ENCODE measurements around the gene PON3.

The PON3 gene

DNA sequence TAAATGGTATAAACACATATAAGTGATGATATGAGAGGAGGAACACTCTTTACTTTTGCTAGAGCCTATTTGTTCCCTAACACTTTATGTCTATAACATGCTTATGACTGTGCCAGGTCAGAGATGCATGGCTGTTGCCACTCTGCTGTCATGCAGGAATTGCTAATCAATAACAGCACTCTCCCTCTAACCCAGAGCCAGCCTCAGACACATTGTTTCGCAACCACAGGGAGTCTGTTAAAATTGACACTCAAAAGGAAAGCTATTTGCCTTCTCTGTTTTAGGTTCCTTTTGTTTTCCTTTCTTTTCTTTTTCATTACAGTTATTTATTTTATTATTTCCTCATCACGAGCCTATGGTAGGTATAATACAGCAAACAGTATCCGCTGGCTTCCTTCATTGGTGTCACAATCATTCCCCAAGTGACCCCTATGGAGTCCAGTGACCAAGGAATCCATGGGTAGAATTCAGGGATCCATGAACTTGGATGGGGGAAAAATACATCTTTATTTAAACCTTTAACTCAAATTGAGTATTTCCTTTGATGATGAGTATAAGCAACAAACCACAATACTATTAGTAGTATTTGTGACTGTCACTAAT lies 31.8 kb upstream of the PON3 start:
- no peaks in the 10 kb centered on the region for H3K9me3 Mint-ChIP-seq
- no peak overlapping the region for H3K4me3 Mint-ChIP-seq
- H3K36me3 Mint-ChIP-seq = no peaks in the 10 kb centered on the region
- H3K27me3 Mint-ChIP-seq = no peaks in the 10 kb centered on the region
- H3K4me1 Mint-ChIP-seq = no peaks in the 10 kb centered on the region
- no peak for DNase-seq
- no peak overlapping the region for H3K27ac Mint-ChIP-seq
- CTCF ChIA-PET = no interaction called here

DNA sequence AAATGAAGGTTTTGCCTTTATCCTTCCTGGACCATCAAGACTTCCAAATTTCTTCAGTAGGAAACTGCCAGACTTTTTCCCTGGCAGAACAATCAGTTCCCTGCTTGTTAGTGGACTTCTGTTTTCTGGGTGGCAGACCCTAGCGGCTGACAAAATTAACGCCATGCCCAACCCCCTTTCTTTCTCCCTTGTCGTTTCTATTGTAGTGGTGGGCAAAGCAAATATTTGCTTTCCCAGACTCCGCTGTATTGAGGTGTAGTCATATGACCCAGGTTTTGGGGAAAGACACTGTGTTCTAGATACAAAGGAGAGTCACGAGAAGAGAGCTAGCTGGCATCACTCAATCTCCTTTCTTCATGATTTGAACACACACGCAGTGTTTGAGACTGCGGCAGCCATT lies 31.0 kb upstream of the PON3 start:
- H3K9me3 Mint-ChIP-seq = no peaks in the 10 kb centered on the region
- H3K27ac Mint-ChIP-seq = no peak overlapping the region
- H3K4me3 Mint-ChIP-seq = no peak overlapping the region
- CTCF ChIA-PET = no interaction called here
- no peak for DNase-seq
- no peaks in the 10 kb centered on the region for H3K36me3 Mint-ChIP-seq
- no peaks in the 10 kb centered on the region for H3K4me1 Mint-ChIP-seq
- no peaks in the 10 kb centered on the region for H3K27me3 Mint-ChIP-seq

DNA sequence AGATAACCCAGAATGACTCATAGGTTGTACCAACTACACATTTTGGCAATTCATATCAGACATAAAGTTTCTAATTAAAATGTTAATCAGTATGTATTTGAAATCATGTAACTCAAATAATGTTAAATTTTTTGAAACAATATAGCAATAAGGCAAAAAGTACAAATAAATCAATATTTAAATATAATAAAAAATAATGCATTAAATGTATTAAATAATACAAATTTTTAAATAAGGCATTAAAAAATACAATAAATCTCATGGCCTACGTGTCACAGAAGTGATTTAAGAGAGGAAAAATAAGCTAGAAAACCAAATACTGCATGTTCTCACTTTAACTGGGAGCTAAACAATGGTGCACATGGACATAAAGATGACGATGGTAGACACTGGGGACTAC lies 29.5 kb upstream of the PON3 start:
- Mint-ChIP-seq H3K4me1 (no peaks in the 10 kb centered on the region), H3K36me3 (no peaks in the 10 kb centered on the region), H3K27me3 (peaks cover 3% of the 10 kb centered on the region), H3K4me3 (no peak overlapping the region), H3K27ac (no peak overlapping the region), H3K9me3 (no peaks in the 10 kb centered on the region)
- no peak for DNase-seq
- CTCF ChIA-PET = no interaction called here

DNA sequence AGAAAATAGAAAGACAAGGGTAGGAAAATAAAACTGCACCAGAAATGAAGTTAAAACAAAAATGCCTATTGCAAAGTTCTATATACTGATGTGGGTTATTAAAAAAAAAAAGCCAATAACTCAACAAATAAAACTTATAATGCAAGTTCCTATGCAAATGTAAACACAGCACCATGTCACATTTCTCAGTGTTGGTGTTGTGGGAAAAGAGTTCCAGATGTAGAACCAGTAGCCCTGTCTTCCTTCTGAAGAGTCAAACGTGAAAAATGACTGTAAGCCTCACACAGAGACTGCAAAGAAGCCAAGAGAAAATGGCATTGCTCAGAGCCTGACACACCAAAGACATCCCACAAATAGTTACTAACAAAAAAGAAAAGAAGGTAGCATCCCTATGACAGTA lies 28.5 kb upstream of the PON3 start:
- Mint-ChIP-seq H3K27me3 (peaks cover 3% of the 10 kb centered on the region), H3K27ac (no peak overlapping the region), H3K9me3 (no peaks in the 10 kb centered on the region), H3K4me1 (no peaks in the 10 kb centered on the region), H3K4me3 (no peak overlapping the region), H3K36me3 (no peaks in the 10 kb centered on the region)
- DNase-seq = no peak
- CTCF ChIA-PET = no interaction called here

DNA sequence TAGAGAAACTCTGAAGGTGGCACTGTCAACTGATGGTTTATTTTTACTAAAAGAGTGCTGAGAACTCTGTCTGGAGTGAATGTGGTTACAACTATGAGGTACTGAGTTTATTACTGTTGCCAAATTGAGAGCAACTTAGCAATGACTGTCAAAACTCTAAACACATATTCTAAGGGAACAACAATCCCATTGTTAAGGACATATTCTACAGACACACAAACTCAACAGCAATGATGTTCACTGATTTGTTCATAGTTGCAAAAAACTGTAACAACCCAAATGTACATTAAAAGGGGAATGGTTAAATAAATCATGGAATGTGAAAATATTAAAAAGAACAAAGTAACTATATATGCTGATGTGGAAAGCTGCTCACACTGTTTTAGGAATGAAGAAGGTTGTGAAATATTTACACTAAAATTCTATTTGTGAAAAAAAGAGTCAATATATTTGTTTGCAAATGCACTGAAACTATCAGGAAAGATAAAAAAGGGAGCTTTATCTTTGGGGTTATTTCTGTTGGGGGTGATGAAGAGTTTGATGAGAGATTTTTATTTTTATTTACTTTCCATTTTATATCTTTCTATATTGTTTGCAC lies 25.8 kb upstream of the PON3 start:
- H3K36me3 Mint-ChIP-seq = no peaks in the 10 kb centered on the region
- DNase-seq = no peak
- peaks cover 3% of the 10 kb centered on the region for H3K27me3 Mint-ChIP-seq
- H3K27ac Mint-ChIP-seq = no peak overlapping the region
- CTCF ChIA-PET = no interaction called here
- H3K4me1 Mint-ChIP-seq = no peaks in the 10 kb centered on the region
- no peaks in the 10 kb centered on the region for H3K9me3 Mint-ChIP-seq
- H3K4me3 Mint-ChIP-seq = no peak overlapping the region

DNA sequence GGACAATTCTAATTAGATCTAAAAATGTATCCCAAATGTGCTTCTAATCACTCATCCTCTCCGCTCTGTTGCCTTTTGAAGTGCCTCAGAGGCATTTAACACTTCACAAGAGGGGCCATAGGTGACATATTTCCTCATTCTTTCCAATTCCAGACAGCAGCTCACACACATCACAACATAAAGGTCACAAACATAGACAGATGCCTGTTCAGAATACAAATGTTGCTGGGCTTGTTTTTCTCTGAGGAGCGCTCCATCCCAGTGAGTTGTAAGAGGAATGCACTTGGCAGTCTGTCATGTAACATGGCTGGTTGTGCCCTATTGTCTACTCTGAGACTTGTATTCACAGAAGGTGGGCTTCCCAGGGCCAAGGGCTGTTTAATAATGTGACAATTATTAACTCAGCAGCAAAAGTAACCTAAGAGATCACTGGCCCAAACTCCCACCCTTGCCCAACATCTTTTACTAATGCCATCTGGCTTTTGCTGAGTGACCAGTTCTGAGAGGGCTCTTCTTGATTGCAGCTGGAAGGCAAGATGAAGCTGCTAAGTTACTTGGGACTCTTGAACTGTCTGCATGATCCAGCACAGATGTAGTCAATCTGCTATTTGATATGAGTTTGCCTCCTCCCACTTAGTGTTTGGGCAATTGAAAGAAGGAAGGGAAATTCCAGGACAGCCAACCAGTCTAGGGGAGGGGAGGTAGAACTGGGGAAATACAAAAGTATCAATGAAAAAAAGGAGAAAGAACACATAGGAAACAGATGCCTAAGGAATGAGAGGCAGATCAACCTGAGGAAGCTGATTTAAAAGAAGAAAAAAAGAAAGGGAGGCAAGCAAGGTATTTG lies 25.0 kb upstream of the PON3 start:
- CTCF ChIA-PET = no interaction called here
- H3K27ac Mint-ChIP-seq = no peak overlapping the region

DNA sequence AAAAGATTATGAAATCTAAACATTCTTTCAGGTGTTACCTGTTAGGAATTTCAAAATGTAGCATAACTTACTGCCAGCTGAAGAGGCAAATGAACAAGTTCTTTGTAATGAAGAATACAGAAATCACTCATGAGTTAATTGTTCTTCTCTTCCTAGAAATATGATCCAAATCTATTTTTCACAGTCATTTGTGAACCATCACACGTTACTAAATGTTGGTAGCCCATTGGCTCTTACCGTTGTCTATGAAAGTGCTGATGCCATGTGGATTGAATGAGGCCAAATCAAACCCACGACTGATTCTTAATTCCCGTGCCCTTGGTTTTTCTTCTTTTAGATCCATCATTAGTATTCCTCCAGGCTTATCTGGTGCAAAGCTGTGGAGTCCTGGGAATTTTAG lies 15.9 kb upstream of the PON3 start:
- Mint-ChIP-seq H3K4me1 (no peaks in the 10 kb centered on the region), H3K27ac (no peak overlapping the region), H3K27me3 (no peaks in the 10 kb centered on the region), H3K4me3 (no peak overlapping the region), H3K36me3 (no peaks in the 10 kb centered on the region), H3K9me3 (no peaks in the 10 kb centered on the region)
- DNase-seq = no peak
- CTCF ChIA-PET = no interaction called here

More for the DNA sequence above, 25.0 kb upstream of the PON3 start:
- Mint-ChIP-seq H3K4me3 (no peak overlapping the region), H3K4me1 (no peaks in the 10 kb centered on the region), H3K27me3 (peaks cover 3% of the 10 kb centered on the region), H3K36me3 (no peaks in the 10 kb centered on the region), H3K9me3 (no peaks in the 10 kb centered on the region)
- DNase-seq = no peak

DNA sequence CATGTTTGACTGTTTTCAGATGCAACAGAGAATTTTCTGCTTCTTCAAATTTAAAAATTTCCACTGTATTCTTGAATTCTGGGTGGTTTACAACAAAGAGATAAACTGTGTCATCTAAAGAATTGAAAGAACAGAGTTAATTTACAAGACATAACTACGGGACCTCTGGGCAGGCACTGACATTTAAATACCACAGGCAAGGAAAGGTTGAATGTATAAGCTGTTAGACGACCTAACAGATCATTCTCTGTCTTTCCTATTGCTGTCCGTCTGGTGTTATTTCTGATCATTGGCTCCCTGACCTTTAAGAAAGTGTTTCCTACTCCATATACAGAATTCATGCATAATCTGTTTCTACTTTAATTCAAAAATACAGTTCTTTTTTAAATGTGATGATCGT lies 15.5 kb upstream of the PON3 start:
- Mint-ChIP-seq H3K4me1 (no peaks in the 10 kb centered on the region), H3K27ac (no peak overlapping the region), H3K4me3 (no peak overlapping the region), H3K27me3 (no peaks in the 10 kb centered on the region), H3K36me3 (no peaks in the 10 kb centered on the region), H3K9me3 (no peaks in the 10 kb centered on the region)
- DNase-seq = no peak
- CTCF ChIA-PET = no interaction called here

DNA sequence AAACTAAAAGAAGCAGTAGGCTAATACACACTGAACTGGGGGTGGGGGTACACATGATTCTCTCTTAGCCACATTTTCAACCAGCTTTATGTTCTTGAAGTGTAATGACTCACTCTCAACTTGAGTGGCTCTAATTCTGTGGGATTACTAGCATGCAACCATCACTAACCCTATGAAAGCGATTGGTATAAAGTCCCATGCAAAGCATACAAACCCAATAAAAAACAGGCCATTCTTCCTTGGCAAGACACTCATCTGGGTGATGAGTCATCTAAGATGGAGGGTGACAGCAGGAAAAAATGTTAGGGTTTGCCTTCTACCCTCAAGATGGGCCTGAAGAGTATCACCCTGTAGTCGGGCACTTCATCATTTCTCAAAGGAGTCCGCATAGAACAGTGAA lies 14.9 kb upstream of the PON3 start:
- DNase-seq = no peak
- Mint-ChIP-seq H3K27ac (no peak overlapping the region), H3K9me3 (no peaks in the 10 kb centered on the region), H3K36me3 (no peaks in the 10 kb centered on the region), H3K4me1 (no peaks in the 10 kb centered on the region), H3K4me3 (no peak overlapping the region), H3K27me3 (no peaks in the 10 kb centered on the region)
- CTCF ChIA-PET = interaction anchor here (0.8 kb wide), 1 partner anchor 114 kb away, joined by 3 read pairs; no protein-coding TSS in a partner anchor

DNA sequence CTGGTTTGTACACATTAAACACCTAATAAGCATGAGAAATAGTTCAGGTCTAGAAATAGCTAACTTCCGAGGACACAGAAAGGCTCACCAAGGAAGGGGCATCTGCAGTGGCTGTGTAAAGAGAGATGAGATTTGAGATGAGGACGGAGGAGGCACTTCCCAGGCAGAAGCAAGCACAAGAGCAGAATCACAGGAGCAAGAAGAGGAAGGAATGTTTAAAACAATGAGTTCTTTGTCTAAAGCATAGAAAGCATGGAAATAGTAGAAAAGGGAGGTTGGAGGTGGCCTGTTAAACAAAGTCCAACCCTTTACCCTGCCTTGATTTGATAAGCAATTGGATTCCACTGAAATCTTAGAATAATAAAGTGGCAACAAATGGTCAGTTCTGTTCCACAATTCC lies 11.6 kb upstream of the PON3 start:
- Mint-ChIP-seq H3K4me1 (no peaks in the 10 kb centered on the region), H3K27me3 (no peaks in the 10 kb centered on the region), H3K9me3 (no peaks in the 10 kb centered on the region), H3K4me3 (no peak overlapping the region), H3K27ac (no peak overlapping the region), H3K36me3 (no peaks in the 10 kb centered on the region)
- CTCF ChIA-PET = no interaction called here
- no peak for DNase-seq

DNA sequence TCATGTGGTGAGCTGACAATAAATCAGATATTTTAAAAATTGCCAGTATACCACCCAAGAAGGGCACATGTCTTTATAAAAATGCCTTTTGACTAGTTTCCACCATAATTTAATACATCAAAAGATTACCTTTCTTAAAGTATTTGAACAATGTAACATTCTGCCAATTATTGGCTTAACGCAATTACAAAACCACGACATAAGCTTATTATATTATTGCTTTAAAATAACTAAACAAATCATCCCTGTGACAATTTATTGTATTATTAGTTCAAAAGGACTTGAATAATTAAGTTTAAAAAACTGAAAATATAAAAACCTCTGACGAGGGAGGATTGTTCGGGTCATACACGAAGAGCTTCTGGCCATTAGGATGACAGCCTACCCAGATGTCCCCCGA lies 9.6 kb upstream of the PON3 start:
- CTCF ChIA-PET = no interaction called here
- H3K4me3 Mint-ChIP-seq = no peak overlapping the region
- H3K9me3 Mint-ChIP-seq = no peaks in the 10 kb centered on the region
- H3K36me3 Mint-ChIP-seq = no peaks in the 10 kb centered on the region
- H3K27me3 Mint-ChIP-seq = no peaks in the 10 kb centered on the region
- H3K4me1 Mint-ChIP-seq = no peaks in the 10 kb centered on the region
- DNase-seq = no peak
- H3K27ac Mint-ChIP-seq = no peak overlapping the region

DNA sequence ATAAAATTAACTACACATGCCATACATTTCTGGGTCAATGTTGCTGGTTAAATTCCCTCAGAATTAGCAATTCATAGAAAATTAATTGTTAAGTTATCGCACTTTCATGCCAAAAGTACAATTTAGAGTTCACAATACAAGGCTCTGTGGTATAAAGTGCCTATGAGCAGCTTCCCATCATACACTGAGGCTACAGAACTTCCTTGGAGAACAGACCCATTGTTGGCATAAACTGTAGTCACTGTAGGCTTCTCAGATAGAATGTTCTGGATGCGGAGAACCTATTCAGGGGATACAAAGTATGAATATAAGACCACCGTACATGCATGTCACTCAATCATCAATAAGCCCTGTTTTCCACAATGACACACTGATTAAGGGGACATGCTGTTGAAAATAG lies 9.0 kb upstream of the PON3 start:
- Mint-ChIP-seq H3K36me3 (no peaks in the 10 kb centered on the region), H3K4me3 (no peak overlapping the region), H3K27me3 (peaks cover 4% of the 10 kb centered on the region), H3K27ac (no peak overlapping the region), H3K4me1 (no peaks in the 10 kb centered on the region), H3K9me3 (no peaks in the 10 kb centered on the region)
- no peak for DNase-seq
- CTCF ChIA-PET = no interaction called here

DNA sequence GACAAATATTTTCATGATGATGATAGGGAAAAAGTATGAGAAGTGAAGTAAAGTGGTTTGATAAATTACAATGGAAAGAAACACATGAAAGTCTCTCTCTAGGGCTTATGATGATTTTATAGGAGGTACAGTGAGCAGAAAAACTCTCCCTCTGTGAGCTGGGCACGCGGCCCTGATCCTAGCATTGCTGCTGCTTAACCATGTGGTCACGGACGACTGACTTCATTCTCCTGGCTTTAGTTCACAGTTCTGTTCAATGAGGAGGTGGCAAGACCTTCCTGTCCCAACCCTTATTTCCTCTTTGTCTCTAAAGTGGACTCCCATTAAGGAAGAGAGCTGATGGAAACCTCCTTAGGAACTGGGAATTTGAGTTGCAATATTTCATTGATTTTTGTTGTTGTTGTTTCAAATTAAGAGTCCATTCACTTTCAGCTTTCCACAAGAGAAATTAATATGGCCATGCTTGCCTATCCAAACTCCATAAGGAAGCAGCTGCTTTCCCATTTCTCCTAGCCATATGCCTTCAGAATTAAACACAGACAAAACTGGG lies 8.2 kb upstream of the PON3 start:
- Mint-ChIP-seq H3K27ac (no peak overlapping the region), H3K36me3 (no peaks in the 10 kb centered on the region), H3K4me3 (no peak overlapping the region), H3K9me3 (no peaks in the 10 kb centered on the region), H3K27me3 (peaks cover 4% of the 10 kb centered on the region), H3K4me1 (no peaks in the 10 kb centered on the region)
- CTCF ChIA-PET = no interaction called here
- DNase-seq = no peak

DNA sequence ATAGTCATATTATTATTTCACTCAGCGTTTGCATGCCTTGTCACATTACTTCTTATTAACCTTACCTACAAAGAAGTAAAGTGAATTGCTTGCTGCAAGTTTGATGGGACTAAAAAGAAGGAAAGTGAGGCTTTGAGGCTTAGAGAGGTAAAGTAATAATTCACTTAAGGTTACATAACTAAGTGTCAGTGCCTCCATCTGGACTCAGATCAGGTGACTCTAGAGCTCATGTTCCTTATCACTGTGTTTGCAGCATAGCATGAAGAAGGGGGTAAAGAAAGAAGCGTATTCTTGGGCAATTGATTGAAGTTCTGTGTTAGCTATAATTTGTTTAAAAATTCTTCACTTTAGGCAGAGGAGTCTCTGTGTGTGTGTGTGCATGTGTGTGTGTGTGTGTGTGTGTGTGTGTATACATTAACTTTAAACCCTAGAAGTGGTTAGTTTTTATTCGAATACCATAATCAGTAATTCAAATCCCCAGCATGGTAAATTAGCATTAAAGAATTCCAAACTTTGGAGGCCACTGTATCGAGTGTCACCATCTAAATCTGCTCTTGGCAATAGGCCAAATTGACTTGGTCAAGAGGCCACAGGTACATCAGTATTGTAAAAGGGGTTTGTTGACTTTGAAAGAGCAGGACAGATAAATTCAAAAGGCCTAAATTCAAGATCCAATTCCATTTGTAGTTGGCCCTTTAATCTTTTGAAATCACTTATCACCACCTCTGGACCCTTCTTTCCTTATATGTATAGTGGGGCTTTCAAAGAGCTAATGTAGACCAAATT lies 2.2 kb upstream of the PON3 start:
- CTCF ChIA-PET = interaction anchor here (3.0 kb wide), 1 partner anchor 79 kb away, joined by 19 read pairs; no protein-coding TSS in a partner anchor
- Mint-ChIP-seq H3K27me3 (peaks cover 35% of the 10 kb centered on the region), H3K36me3 (no peaks in the 10 kb centered on the region), H3K27ac (no peak overlapping the region), H3K4me1 (no peaks in the 10 kb centered on the region), H3K4me3 (no peak overlapping the region), H3K9me3 (no peaks in the 10 kb centered on the region)
- no peak for DNase-seq
